AG04449 (cell line): ENCODE results near the gene BCAS4.

Experiments
- CTCF ChIA-PET: fragments of 350-600 bp; formaldehyde crosslinking; extraction: SDS; loops from one replicate; lab custom pipeline; 2021; ENCODE audit warnings: antibody characterized with exemption; lab: Yijun Ruan, JAX
- POLR2A ChIA-PET: fragments of 400-600, 350-600 bp; formaldehyde crosslinking; extraction: SDS; loops from one replicate; lab custom pipeline; 2020; ENCODE audit warnings: antibody characterized with exemption, inconsistent platforms; lab: Yijun Ruan, JAX
- DNase-seq: peaks from one replicate; pipeline ENCODE4 v3.0.0-alpha.2; 2010; ENCODE audit warnings: low read depth, low spot score
- H3K4me3 ChIP-seq: 2 replicates; pipeline ENCODE4 v1.5.1; 2011; ENCODE audit warnings: low read depth, mild to moderate bottlenecking, control low read depth, low read length
- CTCF ChIP-seq: IDR thresholded peaks from one replicate; pipeline ENCODE4 v1.5.1; 2011; ENCODE audit warnings: mild to moderate bottlenecking, moderate library complexity, low read length, control low read depth, inconsistent platforms; ENCODE audit not compliant: insufficient read depth; ENCODE audit errors: missing control alignments

The BCAS4 gene

GRCh38 chr20:50810842-50811241 is 16.0 kb downstream of the BCAS4 start:
- DNase-seq = no peak
- POLR2A ChIA-PET = no interaction called here
- TF ChIP-seq CTCF = no peak
- no peak overlapping the region for H3K4me3 ChIP-seq
- CTCF ChIA-PET = interaction anchor here (0.8 to 6.3 kb wide), 5 partner anchors 8 to 171 kb away, joined by 3 to 42 read pairs (median 5); partner anchors contain the start of gene BCAS4

- DNase-seq = no peak
- ChIA-PET CTCF (interaction anchor here (1.1 to 6.3 kb wide), 2 partner anchors 19 to 21 kb away, joined by 3 to 42 read pairs; partner anchors contain the start of gene BCAS4), POLR2A (no interaction called here)
- TF ChIP-seq CTCF = no peak
- H3K4me3 ChIP-seq = no peak overlapping the region
Observed at GRCh38 chr20:50813101-50813643, 18.3 kb downstream of the BCAS4 start.

- TF ChIP-seq CTCF = no peak
- no peak overlapping the region for H3K4me3 ChIP-seq
- POLR2A ChIA-PET = no interaction called here
- CTCF ChIA-PET = interaction anchor here (0.8 to 6.3 kb wide), 4 partner anchors 20 to 117 kb away, joined by 3 to 42 read pairs (median 4); partner anchors contain the start of genes ADNP and BCAS4
- DNase-seq = no peak
Observed at GRCh38 chr20:50813801-50814200, 18.9 kb downstream of the BCAS4 start.

- TF ChIP-seq CTCF = no peak
- no peak for DNase-seq
- CTCF ChIA-PET = interaction anchor here (0.8 to 6.3 kb wide), 4 partner anchors 20 to 116 kb away, joined by 3 to 42 read pairs (median 4); partner anchors contain the start of genes ADNP and BCAS4
- POLR2A ChIA-PET = no interaction called here
- no peak overlapping the region for H3K4me3 ChIP-seq
Observed at GRCh38 chr20:50814438-50815161, 19.7 kb downstream of the BCAS4 start.

GRCh38 chr20:50815162-50815989 is 20.5 kb downstream of the BCAS4 start:
- ChIA-PET POLR2A (no interaction called here), CTCF (interaction anchor here (1.4 to 6.3 kb wide), 3 partner anchors 21 to 114 kb away, joined by 3 to 42 read pairs (median 4); partner anchors contain the start of gene BCAS4)
- no peak for TF ChIP-seq CTCF
- H3K4me3 ChIP-seq = no peak overlapping the region
- DNase-seq = peak; percentile 38
